SHP77 (cell line): ENCODE data around the gene DNAH1.

Experiments
- DNase-seq, 2 experiments: peaks; one replicate each; lab custom pipeline; 2025; lab: John Stamatoyannopoulos, UW

The DNAH1 gene

DNA sequence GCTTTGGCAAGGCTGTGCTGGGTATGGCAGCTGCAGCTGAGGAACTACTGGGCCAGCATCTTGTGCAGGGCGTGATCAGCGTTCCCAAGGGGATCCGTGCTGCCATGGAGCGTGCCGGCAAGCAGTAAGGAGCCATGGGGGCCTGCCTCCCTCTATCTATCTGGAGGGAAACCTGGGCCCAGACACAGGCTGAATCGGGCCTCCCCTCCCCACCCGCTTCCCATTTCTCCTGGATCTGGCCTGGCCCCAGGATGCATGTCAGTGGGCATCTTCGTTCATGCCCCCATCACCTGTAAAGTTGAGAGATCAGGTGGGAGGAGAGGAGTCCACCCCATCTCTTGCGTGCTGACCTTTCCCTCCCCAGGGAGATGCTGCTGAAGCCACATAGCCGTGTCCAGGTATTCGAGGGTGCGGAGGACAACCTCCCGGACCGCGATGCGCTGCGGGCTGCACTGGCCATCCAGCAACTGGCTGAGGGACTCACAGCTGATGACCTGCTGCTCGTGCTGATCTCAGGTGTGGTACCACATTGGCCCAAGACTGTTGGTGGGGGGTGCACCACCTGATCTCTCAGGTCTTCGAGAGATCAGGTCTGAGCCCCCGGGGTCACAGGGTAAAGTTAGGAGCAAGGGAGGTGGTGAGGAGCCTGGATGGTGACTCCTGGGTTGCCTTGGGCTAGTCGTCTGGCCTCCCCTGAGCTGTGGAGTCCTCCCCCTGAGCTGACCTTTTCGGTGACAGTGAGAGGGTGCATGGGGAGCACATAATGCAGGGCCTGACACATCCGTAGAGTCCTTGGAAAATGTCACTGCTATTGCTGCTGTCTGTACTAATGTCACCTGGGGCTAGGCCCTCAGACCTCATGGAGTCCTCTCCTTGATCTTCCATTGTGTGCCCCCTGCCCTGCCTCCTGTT lies 25.3 kb upstream of the DNAH1 start:
- DNase-seq: no peak

DNA sequence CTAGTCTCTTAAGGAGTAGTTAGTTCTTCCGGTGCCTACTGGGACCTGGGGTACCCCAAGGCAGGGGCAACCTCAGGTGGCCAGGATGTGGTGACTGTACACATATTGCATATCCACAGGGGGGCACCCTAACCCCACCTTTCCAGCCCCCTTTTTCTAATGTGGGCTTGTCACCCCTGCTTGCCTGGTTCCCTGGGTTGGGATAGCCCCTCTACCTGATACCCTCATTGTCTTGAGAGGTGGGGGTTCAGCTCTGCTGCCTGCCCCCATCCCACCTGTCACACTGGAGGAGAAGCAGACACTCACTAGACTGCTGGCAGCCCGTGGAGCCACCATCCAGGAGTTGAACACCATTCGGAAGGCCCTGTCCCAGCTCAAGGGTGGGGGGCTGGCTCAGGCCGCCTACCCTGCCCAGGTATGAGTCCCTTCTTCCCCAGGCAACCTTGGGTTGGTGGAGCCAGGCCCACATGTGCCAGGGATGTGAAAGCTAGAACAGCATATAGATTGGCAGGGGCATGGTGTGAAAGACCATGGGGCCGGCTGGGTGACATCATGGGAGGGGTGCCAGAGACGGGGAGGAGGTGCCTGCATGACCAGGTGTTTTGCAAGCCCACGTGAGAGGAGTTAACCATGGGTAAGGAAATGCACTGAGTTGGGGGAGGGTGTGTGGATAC lies 24.5 kb upstream of the DNAH1 start:
- no peak for DNase-seq

DNA sequence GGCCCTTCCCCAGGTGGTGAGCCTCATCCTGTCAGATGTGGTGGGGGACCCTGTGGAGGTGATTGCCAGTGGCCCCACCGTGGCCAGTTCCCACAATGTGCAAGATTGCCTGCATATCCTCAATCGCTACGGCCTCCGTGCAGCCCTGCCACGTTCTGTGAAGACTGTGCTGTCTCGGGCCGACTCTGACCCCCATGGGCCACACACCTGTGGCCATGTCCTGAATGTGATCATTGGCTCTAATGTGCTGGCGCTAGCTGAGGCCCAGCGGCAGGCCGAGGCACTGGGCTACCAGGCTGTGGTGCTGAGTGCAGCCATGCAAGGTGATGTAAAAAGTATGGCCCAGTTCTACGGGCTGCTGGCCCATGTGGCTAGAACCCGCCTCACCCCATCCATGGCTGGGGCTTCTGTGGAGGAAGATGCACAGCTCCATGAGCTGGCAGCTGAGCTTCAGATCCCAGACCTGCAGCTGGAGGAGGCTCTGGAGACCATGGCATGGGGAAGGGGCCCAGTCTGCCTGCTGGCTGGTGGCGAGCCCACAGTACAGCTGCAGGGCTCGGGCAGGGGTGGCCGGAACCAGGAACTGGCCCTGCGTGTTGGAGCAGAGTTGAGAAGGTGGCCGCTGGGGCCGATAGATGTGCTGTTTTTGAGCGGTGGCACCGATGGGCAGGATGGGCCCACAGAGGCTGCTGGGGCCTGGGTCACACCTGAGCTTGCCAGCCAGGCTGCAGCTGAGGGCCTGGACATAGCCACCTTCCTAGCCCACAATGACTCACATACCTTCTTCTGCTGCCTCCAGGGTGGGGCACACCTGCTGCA lies 23.7 kb upstream of the DNAH1 start:
- no peak for DNase-seq

DNA sequence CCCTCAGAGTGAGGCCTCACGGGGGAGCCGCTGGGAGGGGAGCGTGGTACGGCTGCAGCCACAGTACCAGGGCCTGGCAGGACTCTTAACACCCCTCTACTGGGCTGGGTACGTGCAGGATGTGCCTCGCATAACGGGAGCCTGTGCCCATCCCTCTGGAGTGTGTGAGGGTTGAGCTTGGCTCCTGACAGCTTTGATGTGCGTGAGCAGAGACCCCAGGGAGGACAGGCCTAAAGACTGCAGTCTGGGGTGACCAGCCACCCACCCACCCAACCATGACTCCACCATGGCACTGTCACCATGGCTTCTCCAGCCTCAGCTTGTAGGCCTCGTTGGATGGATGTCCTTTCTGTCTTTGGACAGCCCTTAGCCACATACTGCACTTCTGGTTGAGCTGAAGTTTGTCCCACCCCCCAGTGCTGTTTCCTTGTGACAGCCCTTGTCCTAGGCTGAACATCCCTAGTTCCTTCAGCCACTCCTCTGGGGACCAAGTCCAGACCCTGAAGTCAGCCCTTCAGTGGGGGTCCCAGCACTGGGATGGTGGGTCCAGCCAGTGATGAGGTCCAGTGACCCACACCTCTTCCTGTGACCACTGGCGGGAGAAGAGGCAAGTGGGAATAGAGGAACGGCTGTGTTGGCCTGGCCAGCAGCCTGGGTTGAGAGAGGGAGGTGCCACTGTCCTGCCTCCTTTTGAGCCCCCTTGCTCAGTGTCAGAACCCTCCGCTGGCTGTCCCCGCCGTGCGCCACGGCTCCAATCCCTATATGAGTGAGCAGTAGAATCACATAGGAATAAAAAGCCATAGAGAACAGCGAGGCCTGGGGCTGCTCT lies 22.4 kb upstream of the DNAH1 start:
- no peak for DNase-seq

DNA sequence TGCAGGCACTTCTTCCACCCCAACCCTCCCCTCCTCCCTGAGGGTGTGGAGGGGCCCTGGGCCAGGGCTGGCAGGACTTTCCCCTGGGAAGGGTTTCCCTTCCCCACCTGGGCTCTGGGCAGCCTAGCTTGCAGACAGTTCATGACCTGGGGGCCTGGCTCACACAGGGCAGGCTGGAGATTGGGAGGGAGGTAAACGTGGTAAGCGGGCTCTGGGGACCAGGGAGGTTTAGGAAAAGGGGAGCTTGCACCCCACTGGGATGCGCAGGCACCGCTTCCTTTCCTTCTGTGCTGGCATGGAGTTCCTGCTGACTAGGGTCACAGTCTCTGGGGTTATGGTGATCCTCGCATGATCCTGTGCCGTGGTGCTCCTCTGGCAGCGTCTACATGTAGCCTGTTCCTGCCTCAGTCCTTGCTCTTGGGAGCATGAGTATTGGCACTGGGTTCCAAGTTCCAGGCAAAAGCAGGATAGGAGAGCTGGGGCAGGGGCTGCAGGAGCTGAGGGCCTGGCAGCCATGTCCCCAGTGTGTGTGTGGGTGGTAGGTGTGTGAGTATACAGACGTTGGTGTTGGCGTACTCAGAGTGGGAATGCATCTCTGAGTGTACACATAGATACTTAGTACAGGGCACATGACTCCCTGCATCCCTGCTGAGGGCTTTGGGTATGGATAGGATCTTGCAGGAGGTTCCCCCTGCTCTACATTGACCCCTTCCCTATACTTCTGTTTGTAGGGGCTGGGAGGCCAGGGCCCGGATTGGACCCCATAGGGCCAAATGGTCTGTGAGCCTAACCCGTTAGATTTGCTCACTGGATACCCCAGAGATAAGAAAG lies 21.6 kb upstream of the DNAH1 start:
- DNase-seq: no peak

DNA sequence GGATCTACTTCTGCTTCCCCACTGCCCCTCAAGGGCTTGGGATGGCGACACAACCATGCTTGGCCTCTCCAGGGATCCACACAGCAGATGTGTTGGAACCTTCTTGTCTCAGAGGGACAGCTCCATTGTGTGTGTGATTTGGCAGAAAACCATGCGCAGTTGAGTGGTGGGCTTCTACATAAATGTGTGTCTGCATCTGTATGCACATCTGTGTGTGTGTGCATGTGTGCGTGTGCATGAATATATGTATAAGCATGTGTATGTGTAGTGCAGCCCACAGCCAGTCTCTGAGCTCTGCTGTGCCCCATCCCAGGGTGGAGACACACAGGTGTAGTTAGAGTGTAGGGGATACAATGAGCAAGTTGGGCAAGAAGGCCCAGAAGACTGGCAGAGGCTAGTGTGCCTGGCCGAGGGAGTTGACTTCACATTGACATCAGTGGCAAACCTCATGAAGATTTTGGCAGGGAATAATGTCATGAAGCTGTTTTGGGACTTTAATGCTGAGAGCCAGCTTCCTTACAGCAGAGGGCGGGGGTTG lies 20.4 kb upstream of the DNAH1 start:
- no peak for DNase-seq

DNA sequence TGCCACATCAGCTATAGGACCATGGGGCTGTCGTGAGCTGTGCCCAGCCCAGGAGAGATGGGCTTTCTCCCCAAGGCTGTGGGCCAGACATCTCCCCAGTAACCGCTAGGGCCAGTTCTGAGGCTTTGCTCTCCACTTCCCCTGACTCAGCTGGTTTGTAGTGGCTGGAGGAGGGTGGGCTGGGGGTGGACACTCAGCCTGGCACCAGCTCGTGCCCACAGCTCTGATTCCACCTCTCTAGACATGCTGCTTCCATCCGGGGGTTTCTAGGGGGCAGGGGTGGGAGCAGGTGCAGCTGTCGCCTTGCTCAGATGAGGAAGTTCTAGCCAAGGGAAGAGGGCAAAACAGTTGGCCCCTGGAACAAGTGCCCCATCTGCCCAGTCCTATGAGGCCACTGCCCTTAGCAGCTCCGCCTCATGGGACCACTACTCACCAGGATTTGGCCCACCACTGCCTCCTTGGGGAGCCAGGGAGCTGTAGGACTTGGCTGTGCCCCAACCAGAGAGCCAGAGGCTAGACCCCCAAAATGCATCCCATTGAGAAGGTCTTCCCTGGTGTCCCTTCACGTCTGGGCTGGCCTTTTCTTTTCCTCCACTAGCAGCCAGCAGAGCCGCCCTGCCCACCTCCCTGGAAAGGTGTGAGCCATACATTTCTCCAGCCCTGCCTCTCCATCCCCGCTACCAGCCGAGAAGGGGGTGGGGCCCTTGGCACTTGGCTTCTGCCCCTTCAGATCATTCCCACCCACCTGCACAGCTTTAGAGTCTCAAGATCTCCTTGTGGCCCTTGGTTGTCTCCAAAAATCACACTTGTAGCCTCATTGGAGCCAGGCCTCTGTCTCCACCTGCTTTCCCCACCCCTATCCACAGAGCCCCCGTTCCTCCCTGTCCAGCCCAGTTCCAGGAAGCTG lies 18.6 kb upstream of the DNAH1 start:
- no peak for DNase-seq

DNA sequence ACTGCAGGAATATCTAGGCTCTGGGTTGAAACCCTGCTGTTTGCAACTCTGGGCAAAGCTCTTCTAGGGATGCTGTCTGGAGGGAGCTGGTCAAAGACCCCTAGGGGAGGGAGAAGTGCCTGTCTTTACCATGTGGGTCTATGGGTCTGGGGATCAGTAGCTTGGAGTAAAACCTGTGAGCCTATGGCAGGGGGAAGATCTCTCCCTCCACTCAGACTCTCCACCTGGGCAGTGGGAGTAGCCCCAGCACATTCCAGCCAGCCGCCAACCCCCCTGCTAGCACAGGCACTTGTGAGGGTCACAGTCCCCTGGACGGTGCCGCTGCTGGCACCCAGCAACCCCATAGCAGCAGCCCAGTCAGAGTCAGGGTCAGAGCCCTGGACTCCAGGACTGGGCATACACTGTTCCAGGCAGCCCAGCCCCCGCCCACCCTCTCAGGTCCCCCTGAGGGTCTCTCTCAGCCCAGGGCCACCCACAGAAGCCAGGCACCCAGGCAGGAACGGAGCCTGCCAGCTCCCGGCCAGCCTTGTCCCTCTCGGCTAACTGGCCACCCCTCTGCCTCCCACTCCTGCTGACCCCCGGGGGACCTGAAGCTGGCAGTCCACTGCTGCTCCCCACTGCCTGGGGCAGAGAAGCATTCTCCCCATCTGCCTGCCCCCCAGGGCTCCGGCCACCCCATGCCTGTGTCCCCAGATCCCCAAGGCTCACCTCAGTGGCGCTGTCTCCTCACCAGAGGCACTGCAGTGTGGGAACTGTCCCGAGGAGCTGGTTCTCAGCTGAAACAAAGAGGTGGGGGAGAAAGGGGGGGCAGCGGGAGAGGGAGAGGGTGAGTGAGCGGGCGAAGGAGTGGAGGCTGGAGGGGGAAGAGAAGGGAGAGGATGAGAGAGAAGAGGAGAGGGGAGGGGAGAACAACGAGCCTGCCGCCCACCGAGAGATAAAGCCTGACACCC lies 17.7 kb upstream of the DNAH1 start:
- no peak for DNase-seq

DNA sequence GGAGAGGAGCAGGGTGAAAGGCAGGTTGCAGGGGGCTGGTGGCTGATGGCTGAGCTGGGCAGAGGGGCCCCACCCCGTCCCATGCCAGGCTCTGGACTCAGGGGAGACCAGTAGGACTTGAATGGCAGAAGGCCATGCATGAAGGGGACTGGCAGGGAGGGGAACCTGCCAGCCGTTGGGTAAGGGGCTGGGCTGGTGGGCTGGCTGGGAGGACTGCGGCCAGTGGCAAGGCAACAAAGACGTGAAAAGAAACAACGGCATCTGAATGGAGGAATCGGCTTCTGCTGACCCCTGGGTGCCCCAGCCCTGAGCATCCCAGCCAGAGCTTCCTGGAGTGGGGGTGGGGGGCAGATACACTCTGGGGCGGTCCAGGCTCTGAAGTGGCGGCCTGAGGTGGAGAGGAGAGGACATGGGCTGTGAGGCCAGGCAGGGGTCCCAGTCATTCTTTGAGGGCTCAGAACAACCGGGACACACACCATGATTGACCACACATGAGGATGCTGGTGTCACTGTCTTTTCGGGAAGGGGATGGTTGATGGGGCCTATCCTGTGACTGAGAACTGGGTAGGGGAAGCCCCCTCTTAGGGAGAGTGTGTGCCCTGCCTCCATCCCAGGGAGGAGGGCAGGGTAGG lies 16.8 kb upstream of the DNAH1 start:
- no peak for DNase-seq

DNA sequence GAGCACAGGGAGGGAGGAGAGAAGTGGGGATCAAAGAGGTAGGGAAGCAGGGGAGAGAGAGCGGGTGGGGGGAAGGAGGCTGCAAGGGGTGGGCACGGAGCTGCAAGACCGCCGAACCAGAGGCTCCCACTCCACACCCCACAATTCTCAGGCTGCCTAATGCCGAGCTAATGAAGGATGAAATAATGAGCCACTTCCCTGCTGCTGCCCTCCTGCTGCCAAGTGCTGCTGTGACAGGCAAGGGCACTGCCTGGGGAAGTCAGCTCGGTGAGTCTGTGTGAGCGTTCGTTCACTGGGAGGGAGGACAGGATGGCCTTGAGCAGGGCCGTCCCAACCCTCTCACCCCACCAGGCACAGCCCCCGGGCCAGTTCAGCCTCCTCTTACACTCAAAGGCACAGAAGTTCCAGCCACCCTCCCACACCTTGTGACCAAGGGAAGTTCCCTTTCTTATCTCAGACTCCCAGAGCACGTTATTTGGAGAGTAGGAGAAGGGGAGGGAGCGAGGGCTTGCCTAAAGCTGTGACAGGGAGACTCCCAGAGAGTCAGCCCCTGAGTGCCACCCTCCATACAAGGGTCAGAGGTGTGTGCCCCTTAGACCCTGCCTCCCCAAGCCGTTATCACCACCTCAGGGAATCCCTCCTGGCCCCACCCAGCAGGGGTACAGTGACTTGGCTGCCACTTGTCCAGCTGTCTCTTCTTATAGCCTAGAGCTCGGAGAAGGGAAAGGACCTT lies 16.1 kb upstream of the DNAH1 start:
- no peak for DNase-seq

DNA sequence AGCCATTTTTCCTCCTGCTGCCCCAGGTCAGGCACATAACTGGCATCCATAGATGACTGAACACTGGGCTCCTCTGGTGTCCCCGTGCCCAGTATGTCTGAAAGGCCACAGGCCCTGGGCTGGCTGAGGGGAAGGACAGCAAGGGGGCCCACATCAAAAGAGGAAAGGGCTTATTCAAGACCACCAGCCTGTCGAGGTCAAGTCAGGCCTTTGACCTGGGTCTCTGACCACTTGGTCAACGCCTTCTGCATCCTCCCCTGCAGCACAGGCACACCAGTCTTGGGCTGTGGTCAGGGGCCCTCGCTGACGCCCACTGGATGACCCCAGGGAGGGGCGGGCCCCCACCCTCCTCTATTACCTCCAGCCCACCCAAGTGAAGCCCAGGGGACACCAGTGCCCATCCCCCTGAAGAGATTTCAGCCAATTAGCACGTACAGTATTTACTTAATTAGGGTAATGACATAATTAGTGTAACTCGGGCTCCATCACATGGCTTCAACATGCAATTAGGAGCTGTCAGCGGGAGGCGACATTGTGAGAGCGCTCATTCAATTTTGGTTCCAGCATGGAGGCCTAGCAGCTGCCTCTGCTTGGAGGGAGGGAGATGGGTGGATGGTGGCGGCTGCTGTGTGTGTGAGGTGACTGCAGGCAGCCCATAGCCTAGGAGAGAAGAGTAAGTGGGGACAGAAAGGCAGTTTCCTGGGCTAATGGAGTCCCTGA lies 13.5 kb upstream of the DNAH1 start:
- no peak for DNase-seq

DNA sequence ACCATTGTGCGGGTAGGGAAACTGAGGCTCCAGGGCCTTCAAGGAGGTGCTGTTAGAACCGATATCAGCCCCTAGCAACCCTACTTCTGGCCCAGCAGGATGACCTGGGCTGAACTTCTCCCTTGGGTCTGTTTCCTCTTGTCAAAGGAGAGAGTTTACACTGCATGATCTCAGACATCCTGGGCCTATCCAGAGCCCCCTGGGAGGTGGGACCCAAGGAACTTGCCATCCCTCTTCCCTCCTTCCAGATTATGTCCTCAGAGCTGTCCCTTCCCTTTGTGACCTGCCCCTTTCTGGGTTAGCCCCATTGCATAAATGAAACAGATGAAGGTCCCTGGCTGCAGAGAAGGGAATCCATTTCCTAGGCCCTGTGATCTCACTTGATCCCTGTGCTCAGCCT lies 12.3 kb upstream of the DNAH1 start:
- DNase-seq: no peak

DNA sequence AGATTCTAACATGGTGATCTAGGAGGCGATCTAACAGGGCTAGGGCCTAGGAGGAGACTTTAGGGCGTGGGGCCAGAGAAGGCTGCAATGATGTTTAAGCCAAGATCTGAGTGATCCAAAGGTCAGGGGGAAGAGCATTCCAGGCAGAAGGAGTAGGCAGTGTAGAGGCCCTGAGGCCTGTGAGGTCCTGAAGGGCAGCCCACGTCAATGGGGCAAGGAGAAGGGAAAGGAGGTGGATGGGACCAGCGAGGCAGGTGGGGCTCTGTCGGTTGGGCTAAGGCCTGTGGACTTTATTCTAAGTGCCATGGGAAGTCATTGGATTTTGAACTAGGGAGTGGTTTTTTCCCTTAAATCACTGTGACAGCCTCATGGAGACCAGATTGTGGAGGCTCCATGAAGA lies 10.2 kb upstream of the DNAH1 start:
- no peak for DNase-seq

DNA sequence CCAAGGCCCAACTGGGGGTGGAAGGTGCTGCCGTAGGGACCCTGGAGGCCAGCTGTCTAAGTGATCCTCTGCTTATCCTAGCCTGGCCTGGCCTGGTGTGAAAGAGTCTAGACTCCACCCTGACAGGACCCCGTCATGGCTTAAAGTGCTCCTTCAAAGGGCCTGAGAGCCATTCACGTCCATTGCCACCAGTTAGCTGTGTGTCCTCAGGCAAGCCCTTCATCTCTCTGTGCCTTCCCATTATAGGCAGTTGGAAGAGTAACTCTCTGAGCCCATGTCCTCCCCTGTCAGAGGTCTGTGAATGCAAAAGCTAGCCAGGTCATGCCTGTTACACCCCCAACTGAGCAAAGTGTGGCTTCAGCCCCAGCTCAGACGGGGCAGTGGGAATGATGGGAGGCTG lies 9.1 kb upstream of the DNAH1 start:
- no peak for DNase-seq

DNA sequence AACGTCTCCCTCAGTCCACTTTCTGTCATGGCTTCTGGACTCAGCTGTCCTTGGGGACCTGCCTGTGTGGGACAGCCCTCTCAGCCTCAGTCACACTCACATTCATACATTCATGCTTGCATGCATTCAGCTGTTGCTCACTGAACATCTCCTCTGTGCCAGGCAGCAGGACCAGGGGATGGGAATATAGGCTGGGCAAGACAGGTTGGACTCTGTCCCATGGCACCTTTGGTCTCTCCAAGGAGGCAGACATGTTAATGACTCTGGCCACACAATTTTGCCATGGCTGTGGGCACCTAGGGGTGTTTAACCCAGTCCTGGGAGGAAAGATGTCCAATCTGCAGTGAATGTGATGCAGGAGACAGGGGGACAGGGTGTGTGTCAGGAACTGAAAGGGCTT lies 7.8 kb upstream of the DNAH1 start:
- DNase-seq: no peak

DNA sequence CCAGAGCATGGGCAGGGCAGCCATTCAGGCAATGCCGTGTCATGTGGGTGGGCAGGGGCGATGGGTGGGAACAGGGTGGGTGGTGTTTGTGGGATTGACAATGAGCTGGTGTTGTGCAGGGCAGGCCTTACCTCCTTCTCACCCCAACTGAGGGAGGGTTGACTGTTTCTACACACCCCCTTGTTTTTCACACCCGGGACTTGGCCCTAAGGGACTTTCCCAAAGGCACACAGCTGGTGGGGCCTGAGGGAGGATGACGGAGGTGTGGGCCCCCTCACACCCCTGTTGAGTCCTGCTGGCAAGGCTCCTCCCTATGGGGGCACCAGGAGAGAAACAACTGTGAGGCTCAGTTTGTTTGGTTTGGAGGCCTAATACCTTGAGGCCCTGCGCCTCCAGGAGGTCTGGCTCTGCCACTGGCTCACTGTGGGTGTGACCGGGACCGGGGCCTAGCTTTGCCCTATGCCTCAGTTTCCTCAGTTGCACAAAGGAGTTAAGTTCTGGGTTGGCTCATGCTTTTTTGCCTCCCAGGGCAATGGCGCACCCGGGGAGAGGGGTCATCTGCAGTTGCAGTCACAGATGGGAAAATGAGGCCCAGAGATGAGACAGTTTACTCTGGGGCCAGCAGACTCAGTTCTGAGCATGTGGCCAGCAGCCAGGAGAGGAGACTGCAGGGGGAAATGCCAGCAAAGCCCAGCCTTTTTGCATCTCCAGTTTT lies 5.1 kb upstream of the DNAH1 start:
- DNase-seq: no peak
